Prostate gland (tissue), 2 donors: ENCODE results near the gene ZKSCAN5. TPM values are rescaled to one million over a fixed set of nuclear protein-coding genes. Genes with fewer than 3 reads are reported as not detected.

Experiments used
- DNase-seq: peaks from one replicate; pipeline ENCODE4 v3.0.0-alpha.2; 2019; ENCODE audit warnings: low spot score
- H3K27ac ChIP-seq, 2 donors: fragments of 200-600 bp; sonication (generic); 2 replicates each; pipeline ENCODE4 v1.5.1; 2017 to 2019
- H3K27me3 ChIP-seq: fragments of 200-600 bp; sonication (generic); replicated peaks from 2 replicates; pipeline ENCODE4 v1.5.1; 2019; ENCODE audit not compliant: insufficient read depth
- H3K36me3 ChIP-seq, 2 donors: fragments of 200-600 bp; sonication (generic); 1 replicate in 1 of 2; 2 replicates in 1 of 2; pipeline versions ENCODE4 v1.5.1 to v1.8.1; 2017 to 2019
- H3K4me1 ChIP-seq: fragments of 200-600 bp; sonication (generic); replicated peaks from 2 replicates; pipeline ENCODE4 v1.5.1; 2019
- H3K4me3 ChIP-seq, 2 donors: fragments of 200-600 bp; sonication (generic); 2 replicates each; pipeline ENCODE4 v1.5.1; 2017 to 2019
- H3K9me3 ChIP-seq: fragments of 200-600 bp; sonication (generic); 2 replicates; pipeline ENCODE4 v1.5.1; 2017
- POLR2A ChIP-seq: fragments of 450-650 bp; IDR thresholded peaks from one replicate; pipeline ENCODE4 v1.6.1; 2016; ENCODE audit warnings: antibody characterized with exemption, mild to moderate bottlenecking
- POLR2AphosphoS5 ChIP-seq: sonication (generic); formaldehyde crosslinking; IDR thresholded peaks from one replicate; pipeline ENCODE4 v1.6.1; 2017; ENCODE audit warnings: antibody characterized with exemption
- whole genome bisulfite sequencing: methylation state at CpG from one replicate; pipeline ENCODE4 v1.1.5; 2018; 5-methylcytosine and 5-hydroxymethylcytosine counted together
- intact Hi-C: fragments of 100-400 bp; cut with DNase I; formaldehyde crosslinking; loops from one replicate; pipeline ENCODE4 v1.14.2; 2022
- total RNA-seq, 2 donors: library from RNA; depleted of rRNA; stranded (reverse); fragments of >200 nt; gene quantifications; one replicate each; pipeline ENCODE4 v1.1.0, GENCODE V29; 2016
- TF ChIP-seq, protein P1 (sequence below), 4 experiments: fragments of 200-600 bp in 2 of 4; fragments of 450-650 bp in 2 of 4; sonication (generic) in 2 of 4; IDR thresholded peaks; 1 replicate in 3 of 4; 2 replicates in 1 of 4; pipeline ENCODE4 v1.5.1; 2016 to 2019; ENCODE audit warnings: antibody characterized with exemption in 4 of 4, mild to moderate bottlenecking in 2 of 4, moderate library complexity in 2 of 4

The ZKSCAN5 gene
- total RNA-seq, 2 donors from 2014 or later = 7.8 to 13.2 TPM

DNA sequence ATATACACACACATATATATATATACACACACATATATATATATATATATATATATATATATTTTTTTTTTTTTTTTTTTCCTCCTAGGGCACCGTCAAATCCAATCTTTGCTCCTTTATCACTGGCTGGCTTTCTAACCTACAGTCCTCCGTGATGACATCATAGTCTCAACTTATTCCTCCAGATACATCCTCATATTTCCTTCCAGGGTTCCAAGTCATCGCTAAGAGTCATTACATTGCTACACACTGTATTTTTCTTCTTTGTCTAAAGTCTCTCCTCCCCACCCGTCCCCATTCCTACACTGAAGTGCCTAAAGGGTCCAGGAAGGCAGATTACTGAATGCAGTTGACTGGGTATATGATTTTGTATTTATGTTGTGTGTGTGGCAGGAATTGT, 48.6 kb downstream of the ZKSCAN5 start:
- H3K36me3 ChIP-seq = no peaks in the 10 kb centered on the region
- no peak overlapping the region for H3K27ac ChIP-seq
- intact Hi-C loops = loop anchor here (5.0 to 10.0 kb wide), 2 partner anchors 51 to 362 kb away; partner anchors contain the start of genes TRIM4, ZKSCAN5 and ZNF394
- TF ChIP-seq POLR2A = no peak
- TF ChIP-seq POLR2AphosphoS5 = no peak
- TF ChIP-seq, protein P1, sequence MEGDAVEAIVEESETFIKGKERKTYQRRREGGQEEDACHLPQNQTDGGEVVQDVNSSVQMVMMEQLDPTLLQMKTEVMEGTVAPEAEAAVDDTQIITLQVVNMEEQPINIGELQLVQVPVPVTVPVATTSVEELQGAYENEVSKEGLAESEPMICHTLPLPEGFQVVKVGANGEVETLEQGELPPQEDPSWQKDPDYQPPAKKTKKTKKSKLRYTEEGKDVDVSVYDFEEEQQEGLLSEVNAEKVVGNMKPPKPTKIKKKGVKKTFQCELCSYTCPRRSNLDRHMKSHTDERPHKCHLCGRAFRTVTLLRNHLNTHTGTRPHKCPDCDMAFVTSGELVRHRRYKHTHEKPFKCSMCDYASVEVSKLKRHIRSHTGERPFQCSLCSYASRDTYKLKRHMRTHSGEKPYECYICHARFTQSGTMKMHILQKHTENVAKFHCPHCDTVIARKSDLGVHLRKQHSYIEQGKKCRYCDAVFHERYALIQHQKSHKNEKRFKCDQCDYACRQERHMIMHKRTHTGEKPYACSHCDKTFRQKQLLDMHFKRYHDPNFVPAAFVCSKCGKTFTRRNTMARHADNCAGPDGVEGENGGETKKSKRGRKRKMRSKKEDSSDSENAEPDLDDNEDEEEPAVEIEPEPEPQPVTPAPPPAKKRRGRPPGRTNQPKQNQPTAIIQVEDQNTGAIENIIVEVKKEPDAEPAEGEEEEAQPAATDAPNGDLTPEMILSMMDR (IDR thresholded peaks at IDR 0.05) = no peak
- H3K9me3 ChIP-seq = no peaks in the 10 kb centered on the region
- no peak for DNase-seq
- H3K27me3 ChIP-seq = no peaks in the 10 kb centered on the region
- WGBS = 89% methylated on average over 4 of the region's 4 CpGs
- H3K4me3 ChIP-seq = no peak overlapping the region
- H3K4me1 ChIP-seq = no peaks in the 10 kb centered on the region

DNA sequence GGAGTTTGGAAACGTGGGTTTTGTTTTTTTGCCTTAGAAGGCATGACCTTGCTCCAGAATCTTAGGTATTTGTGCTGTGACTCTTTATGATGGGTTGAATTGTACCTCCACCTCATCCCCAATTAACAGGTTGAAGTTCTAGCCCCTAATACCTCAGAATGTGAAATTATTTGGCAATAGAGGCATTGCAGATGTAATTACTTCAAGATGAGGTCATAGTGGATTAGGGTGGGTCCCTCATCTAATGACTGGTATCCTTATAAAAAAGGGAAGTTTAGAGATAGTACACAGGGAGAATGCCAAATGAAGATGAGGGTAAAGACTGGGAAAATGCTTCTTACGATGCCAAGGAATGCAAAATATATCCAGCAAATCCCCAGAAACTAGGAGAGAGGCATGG, 50.5 kb downstream of the ZKSCAN5 start:
- no peaks in the 10 kb centered on the region for H3K4me1 ChIP-seq
- WGBS = 81% methylated on average over 2 of the region's 2 CpGs
- DNase-seq = no peak

DNA sequence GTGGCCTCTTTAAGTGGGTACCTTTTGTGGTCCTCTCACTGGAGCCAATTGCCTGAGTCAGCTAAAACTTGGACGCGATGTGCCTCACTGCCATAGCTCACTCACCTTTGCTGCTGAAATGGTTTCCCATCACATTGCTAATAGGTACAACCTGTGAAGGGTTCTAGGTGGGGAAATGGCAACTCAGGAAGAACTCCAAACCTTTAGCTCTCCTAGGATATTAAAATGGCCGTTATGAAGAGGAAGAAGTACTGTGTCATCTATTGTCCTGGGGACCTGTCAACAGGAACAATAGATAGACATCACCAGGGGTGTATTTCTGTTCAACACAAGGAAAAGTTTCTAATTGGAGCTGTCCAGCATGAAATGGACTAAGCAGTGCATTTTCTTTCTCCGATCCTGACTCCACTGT, 52.7 kb downstream of the ZKSCAN5 start:
- intact Hi-C loops = loop anchor here (5.0 to 10.0 kb wide), 2 partner anchors 60 to 358 kb away; partner anchors contain the start of genes TRIM4 and ZSCAN25
- Histone ChIP-seq H3K36me3 (peaks cover 0 to 10% of the 10 kb centered on the region in 2 donors), H3K27ac (peak overlapping the region; percentile 96), H3K4me3 (peak overlapping the region; percentile 74 to 78), H3K9me3 (no peaks in the 10 kb centered on the region), H3K27me3 (no peaks in the 10 kb centered on the region), H3K4me1 (no peaks in the 10 kb centered on the region)
- WGBS = 80% methylated on average over 4 of the region's 4 CpGs
- no peak for TF ChIP-seq POLR2AphosphoS5
- TF ChIP-seq, protein P1 (IDR thresholded peaks at IDR 0.05) = no peak
- no peak for TF ChIP-seq POLR2A
- DNase-seq = no peak

More for the DNA sequence above, 50.5 kb downstream of the ZKSCAN5 start:
- no peak overlapping the region for H3K27ac ChIP-seq
- TF ChIP-seq POLR2AphosphoS5 = no peak
- TF ChIP-seq POLR2A = no peak
- TF ChIP-seq, protein P1 (IDR thresholded peaks at IDR 0.05) = no peak
- intact Hi-C loops = loop anchor here (5.0 to 10.0 kb wide), 3 partner anchors 53 to 360 kb away; partner anchors contain the start of genes TRIM4, ZKSCAN5, ZNF394 and ZSCAN25
- H3K9me3 ChIP-seq = no peaks in the 10 kb centered on the region
- no peaks in the 10 kb centered on the region for H3K36me3 ChIP-seq
- H3K4me3 ChIP-seq = no peak overlapping the region
- H3K27me3 ChIP-seq = no peaks in the 10 kb centered on the region

DNA sequence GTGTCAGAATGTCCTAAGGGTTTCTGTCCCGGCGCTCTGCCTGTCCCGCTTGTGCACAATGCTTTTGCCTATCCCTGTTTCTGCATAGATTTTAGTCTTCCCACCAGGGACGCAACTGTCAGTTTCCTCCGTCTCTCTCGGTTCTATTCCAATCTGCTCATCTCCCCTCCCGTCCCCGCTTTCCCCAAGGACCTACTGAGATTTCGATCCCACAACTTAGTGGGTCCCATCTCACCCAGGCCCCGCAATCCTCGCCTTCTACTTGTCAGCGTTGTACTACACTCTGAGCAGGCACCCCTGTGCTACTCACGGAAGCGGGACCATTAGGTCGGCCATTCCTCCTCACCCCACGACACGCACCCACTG, 53.5 kb downstream of the ZKSCAN5 start:
- H3K4me1 ChIP-seq = no peaks in the 10 kb centered on the region
- intact Hi-C loops = loop anchor here (5.0 to 10.0 kb wide), 2 partner anchors 59 to 357 kb away; partner anchors contain the start of genes TRIM4 and ZSCAN25
- H3K9me3 ChIP-seq = no peaks in the 10 kb centered on the region
- peaks cover 0 to 10% of the 10 kb centered on the region in 2 donors for H3K36me3 ChIP-seq
- no peak for TF ChIP-seq POLR2A
- TF ChIP-seq, protein P1 (IDR thresholded peaks at IDR 0.05) = no peak
- TF ChIP-seq POLR2AphosphoS5 = no peak
- WGBS = 0% methylated on average over 17 of the region's 17 CpGs
- no peaks in the 10 kb centered on the region for H3K27me3 ChIP-seq
- H3K4me3 ChIP-seq = peak overlapping the region; percentile 74 to 78
- DNase-seq = peak; percentile 52
- H3K27ac ChIP-seq = peak overlapping the region; percentile 96
